Uterus (tissue), 2 donors: ENCODE data around the gene FZR1.

Experiments used
- POLR2A ChIP-seq, 2 donors: fragments of 450-650 bp; IDR thresholded peaks; one replicate each; pipeline ENCODE4 v1.6.1; 2016; ENCODE audit warnings: antibody characterized with exemption in 2 of 2, mild to moderate bottlenecking in 1 of 2, moderate library complexity in 1 of 2
- TF ChIP-seq, protein P1 (sequence below), 4 experiments: fragments of 200-600 bp in 2 of 4; fragments of 450-650 bp in 2 of 4; sonication (generic) in 2 of 4; IDR thresholded peaks; one replicate each; pipeline ENCODE4 v1.5.1; 2016 to 2019; ENCODE audit warnings: antibody characterized with exemption in 4 of 4, mild to moderate bottlenecking in 2 of 4, moderate library complexity in 1 of 4

DNA sequence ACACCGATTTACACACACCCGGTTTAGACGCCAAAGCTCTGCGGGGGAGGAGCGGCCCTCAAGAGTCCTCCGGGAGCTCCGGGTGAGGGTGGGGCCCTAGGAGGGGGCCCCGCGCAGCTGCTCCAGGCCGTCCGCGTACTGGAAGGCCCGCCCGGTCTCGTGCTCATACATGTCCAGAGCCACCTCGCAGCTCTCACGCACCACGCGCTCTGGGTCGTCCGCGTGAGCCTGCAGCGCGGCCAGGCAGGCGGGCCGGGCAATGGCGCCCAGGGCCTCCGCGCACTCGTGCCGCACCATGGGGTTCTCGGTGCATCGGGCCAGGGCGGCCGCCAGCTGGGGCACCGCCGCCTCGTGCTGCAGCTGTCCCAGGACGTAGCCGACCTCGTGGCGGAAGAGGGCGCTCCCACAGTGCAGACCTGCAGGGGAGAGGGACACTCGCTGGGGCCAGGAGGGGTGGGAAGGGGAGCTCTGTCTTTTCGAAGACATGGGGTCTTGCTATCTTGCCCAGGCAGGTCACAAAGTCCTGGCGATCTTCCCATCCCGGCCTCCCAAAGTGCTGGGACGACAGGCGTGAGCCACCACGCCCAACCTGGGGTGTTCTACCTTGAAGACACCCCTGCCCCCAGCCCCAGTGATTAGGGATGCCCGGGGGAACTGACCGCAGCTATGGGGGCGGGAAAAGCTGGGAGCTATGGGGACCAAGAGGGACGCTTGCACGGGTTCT, 14.6 kb upstream of the FZR1 start:
- TF ChIP-seq, protein P1, sequence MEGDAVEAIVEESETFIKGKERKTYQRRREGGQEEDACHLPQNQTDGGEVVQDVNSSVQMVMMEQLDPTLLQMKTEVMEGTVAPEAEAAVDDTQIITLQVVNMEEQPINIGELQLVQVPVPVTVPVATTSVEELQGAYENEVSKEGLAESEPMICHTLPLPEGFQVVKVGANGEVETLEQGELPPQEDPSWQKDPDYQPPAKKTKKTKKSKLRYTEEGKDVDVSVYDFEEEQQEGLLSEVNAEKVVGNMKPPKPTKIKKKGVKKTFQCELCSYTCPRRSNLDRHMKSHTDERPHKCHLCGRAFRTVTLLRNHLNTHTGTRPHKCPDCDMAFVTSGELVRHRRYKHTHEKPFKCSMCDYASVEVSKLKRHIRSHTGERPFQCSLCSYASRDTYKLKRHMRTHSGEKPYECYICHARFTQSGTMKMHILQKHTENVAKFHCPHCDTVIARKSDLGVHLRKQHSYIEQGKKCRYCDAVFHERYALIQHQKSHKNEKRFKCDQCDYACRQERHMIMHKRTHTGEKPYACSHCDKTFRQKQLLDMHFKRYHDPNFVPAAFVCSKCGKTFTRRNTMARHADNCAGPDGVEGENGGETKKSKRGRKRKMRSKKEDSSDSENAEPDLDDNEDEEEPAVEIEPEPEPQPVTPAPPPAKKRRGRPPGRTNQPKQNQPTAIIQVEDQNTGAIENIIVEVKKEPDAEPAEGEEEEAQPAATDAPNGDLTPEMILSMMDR (IDR thresholded peaks at IDR 0.05): no peak
- no peak for TF ChIP-seq POLR2A (IDR thresholded peaks at IDR 0.05)
